WERI-Rb-1 (cell line): ENCODE data around the gene CNTNAP4.

ENCODE experiments used
- DNase-seq: peaks from one replicate; pipeline ENCODE4 v3.0.0-alpha.2; 2020
- H3K27ac ChIP-seq: fragments of 250-450 bp; sonication (Bioruptor Pico); 2 replicates; pipeline ENCODE4 v1.5.1; 2020; ENCODE audit warnings: mild to moderate bottlenecking, moderate library complexity
- H3K27me3 ChIP-seq: fragments of 250-450 bp; sonication (Bioruptor Pico); 2 replicates; pipeline ENCODE4 v1.5.1; 2021; ENCODE audit warnings: mild to moderate bottlenecking, low read depth, moderate library complexity; ENCODE audit not compliant: insufficient read depth, severe bottlenecking
- H3K36me3 ChIP-seq: fragments of 250-450 bp; sonication (Bioruptor Pico); 2 replicates; pipeline ENCODE4 v1.5.1; 2020; ENCODE audit warnings: mild to moderate bottlenecking, moderate library complexity
- H3K4me3 ChIP-seq: 2 replicates; pipeline ENCODE4 v1.5.1; 2011; ENCODE audit warnings: low read depth, mild to moderate bottlenecking, control low read depth, low read length
- H3K9me3 ChIP-seq: fragments of 250-450 bp; sonication (Bioruptor Pico); 2 replicates; pipeline ENCODE4 v1.5.1; 2021; ENCODE audit warnings: mild to moderate bottlenecking, moderate library complexity; ENCODE audit not compliant: severe bottlenecking
- CTCF ChIP-seq: IDR thresholded peaks from 2 replicates; pipeline ENCODE4 v1.5.1; 2011; ENCODE audit warnings: low read depth, mild to moderate bottlenecking, control low read depth, inconsistent platforms, low read length

The CNTNAP4 gene

GRCh38 chr16:76478105-76478504 is 200.9 kb downstream of the CNTNAP4 start:
- no peaks in the 10 kb centered on the region for H3K27me3 ChIP-seq
- no peaks in the 10 kb centered on the region for H3K36me3 ChIP-seq
- no peak overlapping the region for H3K4me3 ChIP-seq
- no peak for DNase-seq
- no peak for TF ChIP-seq CTCF
- no peaks in the 10 kb centered on the region for H3K9me3 ChIP-seq
- H3K27ac ChIP-seq = no peak overlapping the region

- Histone ChIP-seq H3K27ac (no peak overlapping the region), H3K36me3 (no peaks in the 10 kb centered on the region), H3K27me3 (no peaks in the 10 kb centered on the region), H3K9me3 (no peaks in the 10 kb centered on the region), H3K4me3 (no peak overlapping the region)
- TF ChIP-seq CTCF = no peak
- DNase-seq = no peak
Measured at GRCh38 chr16:76483307-76483909, 206.2 kb downstream of the CNTNAP4 start.

- H3K27me3 ChIP-seq = no peaks in the 10 kb centered on the region
- no peak overlapping the region for H3K4me3 ChIP-seq
- TF ChIP-seq CTCF = no peak
Measured at GRCh38 chr16:76484020-76484419, 206.8 kb downstream of the CNTNAP4 start.

GRCh38 chr16:76486740-76487139 is 209.5 kb downstream of the CNTNAP4 start:
- Histone ChIP-seq H3K4me3 (no peak overlapping the region), H3K36me3 (no peaks in the 10 kb centered on the region), H3K27ac (no peak overlapping the region), H3K9me3 (no peaks in the 10 kb centered on the region), H3K27me3 (no peaks in the 10 kb centered on the region)
- TF ChIP-seq CTCF = no peak
- DNase-seq = no peak

More at GRCh38 chr16:76484020-76484419, 206.8 kb downstream of the CNTNAP4 start:
- no peaks in the 10 kb centered on the region for H3K36me3 ChIP-seq
- no peaks in the 10 kb centered on the region for H3K9me3 ChIP-seq
- DNase-seq = no peak
- H3K27ac ChIP-seq = no peak overlapping the region

- Histone ChIP-seq H3K27ac (no peak overlapping the region), H3K27me3 (no peaks in the 10 kb centered on the region), H3K4me3 (no peak overlapping the region), H3K36me3 (no peaks in the 10 kb centered on the region), H3K9me3 (no peaks in the 10 kb centered on the region)
- no peak for DNase-seq
- no peak for TF ChIP-seq CTCF
Measured at GRCh38 chr16:76487411-76488064, 210.3 kb downstream of the CNTNAP4 start.

GRCh38 chr16:76488065-76488417 is 210.8 kb downstream of the CNTNAP4 start:
- Histone ChIP-seq H3K9me3 (no peaks in the 10 kb centered on the region), H3K27ac (no peak overlapping the region), H3K27me3 (no peaks in the 10 kb centered on the region), H3K36me3 (no peaks in the 10 kb centered on the region), H3K4me3 (no peak overlapping the region)
- TF ChIP-seq CTCF = no peak
- DNase-seq = no peak
